PC-3 (cell line): Measurements from ENCODE around the gene BIK.

ENCODE experiments used
- CTCF ChIP-seq: fragments of 300-600 bp; sonication (generic); conservative IDR thresholded peaks from 2 replicates; pipeline ENCODE4 v1.5.1; 2017; ENCODE audit warnings: antibody characterized with exemption, low read depth, mild to moderate bottlenecking, low read length
- EZH2 ChIP-seq: fragments of 300-600 bp; sonication (generic); IDR thresholded peaks from one replicate; pipeline ENCODE4 v1.6.1; 2017; ENCODE audit warnings: antibody characterized with exemption, mild to moderate bottlenecking, low read length; ENCODE audit not compliant: unreplicated experiment
- EZH2phosphoT487 ChIP-seq: fragments of 300-600 bp; sonication (generic); IDR thresholded peaks from 2 replicates; pipeline ENCODE4 v1.6.1; 2018; ENCODE audit warnings: mild to moderate bottlenecking, antibody characterized with exemption, low read length, borderline replicate concordance

GRCh38 chr22:43094551-43094950, 16.0 kb upstream of the BIK start:
- TF ChIP-seq CTCF (no peak), EZH2 (no peak), EZH2phosphoT487 (no peak)
